NCI-H345 treated with DMSO at 0.1 percent for 48 hours (cell line): ENCODE data around the gene ATAD3A.
A peak's percentile ranks its signal among the peaks of the same experiment; 100 is the strongest.
"Not testable (repeated sequence)": the region's sequence is repeated elsewhere in the genome, so short reads cannot be mapped to it uniquely, and the experiment has no call there.

ENCODE experiments used
- DNase-seq: peaks from one replicate; lab custom pipeline; 2025; ENCODE audit not compliant: unreplicated experiment; lab: John Stamatoyannopoulos, UW

Gene ATAD3A

GRCh38 chr1:1489231-1489630 lies 22.7 kb upstream of the ATAD3A start:
- DNase-seq: no peak

GRCh38 chr1:1489861-1490260 lies 22.1 kb upstream of the ATAD3A start:
- DNase-seq: no peak

GRCh38 chr1:1490633-1491230 lies 21.2 kb upstream of the ATAD3A start:
- no peak for DNase-seq

GRCh38 chr1:1491601-1492000 lies 20.4 kb upstream of the ATAD3A start:
- DNase-seq: no peak

GRCh38 chr1:1494311-1494710 lies 17.7 kb upstream of the ATAD3A start:
- not testable (repeated sequence) for DNase-seq

- not testable (repeated sequence) for DNase-seq
These were observed 16.4 kb upstream of the ATAD3A start for GRCh38 chr1:1495461-1495975.

- peak; percentile 55 for DNase-seq
These were observed 7.1 kb upstream of the ATAD3A start for GRCh38 chr1:1504777-1505365.

- DNase-seq: not testable (repeated sequence)
These were observed 6.6 kb upstream of the ATAD3A start for GRCh38 chr1:1505366-1505798.

- not testable (repeated sequence) for DNase-seq
These were observed 6.2 kb upstream of the ATAD3A start for GRCh38 chr1:1505801-1506200.

GRCh38 chr1:1507305-1507704 lies 4.7 kb upstream of the ATAD3A start:
- DNase-seq: no peak

- not testable (repeated sequence) for DNase-seq
These were observed 3.0 kb upstream of the ATAD3A start for GRCh38 chr1:1508775-1509464.

- DNase-seq: not testable (repeated sequence)
These were observed 2.5 kb upstream of the ATAD3A start for GRCh38 chr1:1509465-1509850.

GRCh38 chr1:1510912-1511532 lies 940 bp upstream of the ATAD3A start:
- no peak for DNase-seq

GRCh38 chr1:1512425-1512824 lies 463 bp downstream of the ATAD3A start:
- DNase-seq: not testable (repeated sequence)

- not testable (repeated sequence) for DNase-seq
These were observed 1.7 kb downstream of the ATAD3A start for GRCh38 chr1:1513675-1514074.

GRCh38 chr1:1514376-1514775 lies 2.4 kb downstream of the ATAD3A start:
- not testable (repeated sequence) for DNase-seq

- DNase-seq: not testable (repeated sequence)
These were observed 5.0 kb downstream of the ATAD3A start for GRCh38 chr1:1516923-1517322.

GRCh38 chr1:1517973-1518620 lies 6.1 kb downstream of the ATAD3A start:
- DNase-seq: no peak

- not testable (repeated sequence) for DNase-seq
These were observed 6.7 kb downstream of the ATAD3A start for GRCh38 chr1:1518621-1519007.

- not testable (repeated sequence) for DNase-seq
These were observed 8.0 kb downstream of the ATAD3A start for GRCh38 chr1:1519805-1520505.
